ENCODE results near the gene PLAC1.

PLAC1 gene

GRCh38 chrX:134671294-134671693, 13.0 kb upstream of the PLAC1 start:
- TF ChIP-seq, protein P1, sequence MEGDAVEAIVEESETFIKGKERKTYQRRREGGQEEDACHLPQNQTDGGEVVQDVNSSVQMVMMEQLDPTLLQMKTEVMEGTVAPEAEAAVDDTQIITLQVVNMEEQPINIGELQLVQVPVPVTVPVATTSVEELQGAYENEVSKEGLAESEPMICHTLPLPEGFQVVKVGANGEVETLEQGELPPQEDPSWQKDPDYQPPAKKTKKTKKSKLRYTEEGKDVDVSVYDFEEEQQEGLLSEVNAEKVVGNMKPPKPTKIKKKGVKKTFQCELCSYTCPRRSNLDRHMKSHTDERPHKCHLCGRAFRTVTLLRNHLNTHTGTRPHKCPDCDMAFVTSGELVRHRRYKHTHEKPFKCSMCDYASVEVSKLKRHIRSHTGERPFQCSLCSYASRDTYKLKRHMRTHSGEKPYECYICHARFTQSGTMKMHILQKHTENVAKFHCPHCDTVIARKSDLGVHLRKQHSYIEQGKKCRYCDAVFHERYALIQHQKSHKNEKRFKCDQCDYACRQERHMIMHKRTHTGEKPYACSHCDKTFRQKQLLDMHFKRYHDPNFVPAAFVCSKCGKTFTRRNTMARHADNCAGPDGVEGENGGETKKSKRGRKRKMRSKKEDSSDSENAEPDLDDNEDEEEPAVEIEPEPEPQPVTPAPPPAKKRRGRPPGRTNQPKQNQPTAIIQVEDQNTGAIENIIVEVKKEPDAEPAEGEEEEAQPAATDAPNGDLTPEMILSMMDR (IDR thresholded peaks at IDR 0.05; ENCODE audit: borderline replicate concordance, insufficient read depth, low read depth, low read length): no peak
- H3K4me3 ChIP-seq (ENCODE audit: low read depth, low read length): no peak overlapping the region

- no peak overlapping the region for H3K4me3 ChIP-seq (ENCODE audit: low read depth, low read length)
- TF ChIP-seq, protein P1 (IDR thresholded peaks at IDR 0.05; ENCODE audit: borderline replicate concordance, insufficient read depth, low read depth, low read length): no peak
Observed at GRCh38 chrX:134670134-134670924, 12.1 kb upstream of the PLAC1 start.

- no peak overlapping the region for H3K4me3 ChIP-seq (ENCODE audit: low read depth, low read length)
- TF ChIP-seq, protein P1 (IDR thresholded peaks at IDR 0.05; ENCODE audit: borderline replicate concordance, insufficient read depth, low read depth, low read length): no peak
Observed at GRCh38 chrX:134669378-134670098, 11.3 kb upstream of the PLAC1 start.

DNA sequence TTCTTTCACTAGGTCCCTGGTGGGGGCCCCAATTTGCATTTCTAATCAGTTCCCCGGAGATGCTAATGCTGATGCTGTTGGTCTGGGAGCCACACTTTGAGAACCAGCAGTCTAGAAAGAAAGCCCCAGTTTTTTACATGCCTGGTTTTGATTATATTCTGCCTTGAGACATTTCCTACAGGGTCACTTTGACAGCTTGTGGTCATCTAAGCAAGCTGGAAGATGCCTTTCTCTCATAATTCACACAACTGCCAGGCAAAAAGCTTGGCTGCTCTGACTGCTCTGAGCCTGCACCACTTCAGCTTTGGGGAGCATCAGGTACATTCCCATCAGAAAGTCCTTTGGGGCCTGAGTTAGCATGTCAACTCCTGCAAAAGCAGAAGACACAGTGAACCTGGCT, 5.9 kb upstream of the PLAC1 start:
- H3K4me3 ChIP-seq (ENCODE audit: low read depth, low read length): no peak overlapping the region
- TF ChIP-seq, protein P1 (IDR thresholded peaks at IDR 0.05; ENCODE audit: borderline replicate concordance, insufficient read depth, low read depth, low read length): no peak

GRCh38 chrX:134661295-134661694, 3.0 kb upstream of the PLAC1 start:
- H3K4me3 ChIP-seq (ENCODE audit: low read depth, low read length): no peak overlapping the region
- TF ChIP-seq, protein P1 (IDR thresholded peaks at IDR 0.05; ENCODE audit: borderline replicate concordance, insufficient read depth, low read depth, low read length): no peak

- H3K4me3 ChIP-seq (ENCODE audit: low read depth, low read length): no peak overlapping the region
- TF ChIP-seq, protein P1 (IDR thresholded peaks at IDR 0.05; ENCODE audit: borderline replicate concordance, insufficient read depth, low read depth, low read length): no peak
Observed at GRCh38 chrX:134660627-134661026, 2.4 kb upstream of the PLAC1 start.

DNA sequence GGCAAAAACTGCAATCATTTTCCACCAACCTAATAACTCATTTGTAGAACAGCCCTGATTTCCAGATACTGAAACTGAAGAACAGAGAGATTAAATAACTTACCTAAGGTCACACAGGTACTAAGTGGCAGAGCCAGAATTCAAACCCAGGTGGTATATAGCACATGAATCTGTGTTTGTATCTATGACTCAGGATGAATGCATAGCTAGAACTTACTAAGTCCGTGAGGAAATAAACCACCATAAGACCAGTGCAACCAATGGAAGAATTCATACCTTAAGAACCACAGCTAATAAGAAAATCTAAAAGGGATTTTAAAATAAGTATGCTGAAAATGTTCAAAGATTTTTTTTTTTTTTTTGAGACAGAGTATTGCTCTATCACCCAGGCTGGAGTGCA, 1.5 kb upstream of the PLAC1 start:
- TF ChIP-seq, protein P1 (IDR thresholded peaks at IDR 0.05; ENCODE audit: borderline replicate concordance, insufficient read depth, low read depth, low read length): no peak
- no peak overlapping the region for H3K4me3 ChIP-seq (ENCODE audit: low read depth, low read length)

Data from GM12875 (cell line).